ENCODE data around the gene ROBO4. TPM values are rescaled to one million over a fixed set of nuclear protein-coding genes. Genes with fewer than 3 reads are reported as not detected.

ROBO4 gene
- total and polyA plus RNA-seq, 9 of the 15 experiments (the other 6 are each of a cell fraction or from before 2014, with no cell fraction given) = not detected

- CTCF ChIA-PET (ENCODE audit: low intra/inter-chr PET ratio) = interaction anchor here (0.6 to 1.0 kb wide), 2 partner anchors 115 to 172 kb away, joined by 3 read pairs; no protein-coding TSS in a partner anchor
- 5% methylated on average over 5 of the region's 5 CpGs for WGBS (ENCODE audit: insufficient coverage, low coverage, missing lambda C conversion rate)
- Histone ChIP-seq H4K20me1 (replicated peaks; ENCODE audit: control insufficient read depth, insufficient read depth, low read length) (0 out of 2 replicates have a peak, but pooled peaks cover 4% of the 10 kb centered on the region), H3K36me3 (ENCODE audit: control insufficient read depth, insufficient read depth, low read length) (no peaks in the 10 kb centered on the region), H2AFZ (ENCODE audit: low read depth, low read length) (no peak overlapping the region), H3K4me1 (replicated peaks in 1 of 2; ENCODE audit: control insufficient read depth in 2 of 2, insufficient read depth in 2 of 2, low read length in 2 of 2) (peaks cover 0 to 16% of the 10 kb centered on the region in 2 experiments; a peak in 2 of 5 replicates), H3K9ac (ENCODE audit: insufficient read depth in 1 of 2, low read depth in 2 of 2, low read length in 2 of 2) (peak overlapping the region in 1 of 2 experiments; percentile 56; a peak in 1 of 4 replicates), H3K4me3 (no peak overlapping the region), H3K9me1 (ENCODE audit: control insufficient read depth, insufficient read depth, low read length) (no peaks in the 10 kb centered on the region), H3K27me3 (ENCODE audit: control insufficient read depth in 2 of 2, insufficient read depth in 2 of 2, low read length in 2 of 2) (peaks cover 52 to 60% of the 10 kb centered on the region in 2 experiments), H3K79me2 (ENCODE audit: control insufficient read depth, insufficient read depth, low read length) (no peaks in the 10 kb centered on the region), H3K9me3 (replicated peaks; ENCODE audit: control insufficient read depth, insufficient read depth, low read depth, low read length) (no peaks in the 10 kb centered on the region), H3K27ac (ENCODE audit: extremely low read depth, low read depth, low read length) (no peak overlapping the region), H3K4me2 (ENCODE audit: insufficient read depth, low read length) (no peak overlapping the region)
- POLR2A ChIA-PET = interaction anchor here (1.0 kb wide), 1 partner anchor 94 kb away, joined by 3 read pairs; no protein-coding TSS in a partner anchor
- intact Hi-C loops (cut with micrococcal nuclease) (no loop called here), in situ Hi-C loops (cut with MboI) (loop anchor here (5.0 to 25.0 kb wide), 2 partner anchors 166 to 426 kb away; partner anchors contain the start of genes OR8B4, SIAE and SPA17)
- no peak for TF ChIP-seq ZNF12 (CRISPR knock-in tag; IDR thresholded peaks at IDR 0.05)
- no peak for TF ChIP-seq ZMIZ1 (IDR thresholded peaks at IDR 0.05; ENCODE audit: low read depth in 2 of 2, low read length in 2 of 2)
- TF ChIP-seq TCF7L2 (IDR thresholded peaks at IDR 0.05; ENCODE audit: low read depth, low read length) = no peak
- FAIRE-seq = no peak
- no TSS peak for BruUV-seq (replicated peaks)
- DNase-seq (ENCODE audit: extremely low read depth in 1 of 4, low spot score in 3 of 4) = no peak
- no peak for ATAC-seq
These were observed 58.9 kb downstream of the ROBO4 start for GRCh38 chr11:124838805-124839127.

Measured in K562 (cell line).